Keratinocyte (primary cell): ENCODE data around the gene RFFL. TPM values are rescaled to one million over a fixed set of nuclear protein-coding genes. Genes with fewer than 3 reads are reported as not detected.
"Not testable (repeated sequence)": the region's sequence is repeated elsewhere in the genome, so short reads cannot be mapped to it uniquely, and the experiment has no call there.

Experiments used
- DNase-seq: peaks from one replicate; pipeline ENCODE4 v3.0.0-alpha.2; 2011; ENCODE audit warnings: low read depth, missing footprints, low spot score
- FAIRE-seq: peaks from 2 replicates; lab custom pipeline; 2011; peaks lifted over from hg19 to GRCh38; lab: Jason Lieb, UNC
- H2AFZ ChIP-seq: 2 replicates; pipeline ENCODE4 v1.6.0; 2012; ENCODE audit warnings: low read length, control low read depth, inconsistent platforms; ENCODE audit not compliant: control insufficient read depth
- H3K27ac ChIP-seq: 2 replicates; pipeline ENCODE4 v1.5.1; 2011; ENCODE audit warnings: low read length; ENCODE audit not compliant: control insufficient read depth, insufficient read depth
- H3K27me3 ChIP-seq: 3 replicates; pipeline ENCODE4 v1.6.0; 2011; ENCODE audit warnings: low read length; ENCODE audit not compliant: control insufficient read depth, insufficient read depth; ENCODE audit errors: extremely low read depth
- H3K36me3 ChIP-seq, 2 experiments: 2 replicates in 1 of 2; 3 replicates in 1 of 2; pipeline ENCODE4 v1.5.1; 2011; ENCODE audit warnings: low read length in 2 of 2, mild to moderate bottlenecking in 1 of 2; ENCODE audit not compliant: control insufficient read depth in 2 of 2, insufficient read depth in 2 of 2; ENCODE audit errors: extremely low read depth in 1 of 2
- H3K4me1 ChIP-seq: 3 replicates; pipeline ENCODE4 v1.5.1; 2011; ENCODE audit warnings: low read length; ENCODE audit not compliant: control insufficient read depth, insufficient read depth; ENCODE audit errors: extremely low read depth
- H3K4me2 ChIP-seq: 3 replicates; pipeline ENCODE4 v1.6.0; 2011; ENCODE audit warnings: low read depth, low read length; ENCODE audit not compliant: control insufficient read depth, insufficient read depth; ENCODE audit errors: extremely low read depth
- H3K4me3 ChIP-seq, 3 experiments: fragments of 200-600 bp in 1 of 3; sonication (generic) in 1 of 3; 2 replicates in 2 of 3; 3 replicates in 1 of 3; pipeline ENCODE4 v1.5.1; 2011 to 2016; ENCODE audit warnings: low read length in 3 of 3, mild to moderate bottlenecking in 3 of 3, control low read depth in 2 of 3, inconsistent platforms in 1 of 3, low read depth in 1 of 3, mixed read lengths in 1 of 3, mixed run types in 1 of 3, moderate library complexity in 1 of 3; ENCODE audit not compliant: control insufficient read depth in 2 of 3, insufficient read depth in 2 of 3; ENCODE audit errors: extremely low read depth in 1 of 3
- H3K79me2 ChIP-seq: 2 replicates; pipeline ENCODE4 v1.6.0; 2012; ENCODE audit warnings: low read length; ENCODE audit not compliant: control insufficient read depth, insufficient read depth
- H3K9ac ChIP-seq: 3 replicates; pipeline ENCODE4 v1.6.0; 2011; ENCODE audit warnings: low read length; ENCODE audit not compliant: control insufficient read depth, insufficient read depth; ENCODE audit errors: extremely low read depth
- H3K9me1 ChIP-seq: 3 replicates; pipeline ENCODE4 v1.6.0; 2011; ENCODE audit warnings: low read length; ENCODE audit not compliant: control insufficient read depth, insufficient read depth; ENCODE audit errors: extremely low read depth
- H3K9me3 ChIP-seq: 2 replicates; pipeline ENCODE4 v1.5.1; 2012; ENCODE audit warnings: low read depth, low read length; ENCODE audit not compliant: control insufficient read depth
- H4K20me1 ChIP-seq: 3 replicates; pipeline ENCODE4 v1.6.0; 2011; ENCODE audit warnings: low read length; ENCODE audit not compliant: control insufficient read depth, insufficient read depth; ENCODE audit errors: extremely low read depth
- CTCF ChIP-seq, 3 experiments: IDR thresholded peaks in 1 of 3; conservative IDR thresholded peaks in 1 of 3; optimal IDR thresholded peaks in 1 of 3; 2 replicates in 2 of 3; 3 replicates in 1 of 3; pipeline versions ENCODE3 to v1.5.1; 2011; ENCODE audit warnings: low read length in 3 of 3, mild to moderate bottlenecking in 3 of 3, moderate library complexity in 2 of 3, control low read depth in 1 of 3, inconsistent platforms in 1 of 3; ENCODE audit not compliant: insufficient read depth in 2 of 3; ENCODE audit errors: extremely low read depth in 1 of 3
- EZH2 ChIP-seq: IDR thresholded peaks from one replicate; pipeline ENCODE4 v1.6.1; 2012; ENCODE audit warnings: inconsistent platforms, mild to moderate bottlenecking, low read length, moderate library complexity
- dilution Hi-C: fragments of 300-500 bp; cut with MboI; formaldehyde crosslinking; loops from one replicate; pipeline ENCODE4 v1.7.0; 2020; ENCODE audit warnings: low sequenced_read_pairs; ENCODE audit not compliant: extremely low pct_ligation_motif_present
- polyA plus RNA-seq, 5 experiments: library from polyadenylated mRNA; depleted of rRNA in 3 of 5; stranded (reverse) in 3 of 5; stranded (forward) in 1 of 5; unstranded in 1 of 5; fragments of >200 nt; gene quantifications; 1 replicate in 1 of 5; 2 replicates in 3 of 5; 3 replicates in 1 of 5; pipeline versions ENCODE4 v1.2.1 to v1.2.3, GENCODE V29; 2011 to 2012; ENCODE audit warnings: missing spikeins in 2 of 5, low read depth in 1 of 5, low replicate concordance in 1 of 5

The RFFL gene
- polyA plus RNA-seq, 1 donor (not counting 4 experiments of a cell fraction or from before 2014, with no cell fraction given), result 13.5 TPM

GRCh38 chr17:35046245-35046644, 17.3 kb downstream of the RFFL start:
- DNase-seq (no peak), FAIRE-seq (no peak)
- TF ChIP-seq CTCF (optimal IDR thresholded peaks at IDR 0.05 in 1 of 3, IDR thresholded peaks at IDR 0.05 in 1 of 3, conservative IDR thresholded peaks at IDR 0.05 in 1 of 3; ENCODE audit: extremely low read depth in 1 of 3, insufficient read depth in 2 of 3, low read length in 3 of 3) (no peak), EZH2 (no peak)
- Histone ChIP-seq H3K9me1 (no peaks in the 10 kb centered on the region), H3K27ac (no peak overlapping the region), H3K4me3 (no peak overlapping the region), H3K36me3 (peaks cover 0 to 2% of the 10 kb centered on the region in 2 experiments), H3K9me3 (no peaks in the 10 kb centered on the region), H3K4me2 (no peak overlapping the region), H3K9ac (no peak overlapping the region), H2AFZ (no peak overlapping the region), H3K4me1 (no peaks in the 10 kb centered on the region), H3K79me2 (peaks cover 9% of the 10 kb centered on the region), H3K27me3 (no peaks in the 10 kb centered on the region), H4K20me1 (no peaks in the 10 kb centered on the region)
- dilution Hi-C loops, result no loop called here

- H3K9me1 ChIP-seq, dilution Hi-C loops, H2AFZ ChIP-seq, FAIRE-seq, DNase-seq, H3K9ac ChIP-seq, H3K4me3 ChIP-seq, H3K9me3 ChIP-seq, H3K79me2 ChIP-seq, H3K4me1 ChIP-seq, H3K36me3 ChIP-seq, H4K20me1 ChIP-seq, H3K27me3 ChIP-seq, H3K27ac ChIP-seq, H3K4me2 ChIP-seq: not testable (repeated sequence)
Observed at GRCh38 chr17:35045458-35045979, 18.0 kb downstream of the RFFL start.

GRCh38 chr17:35044181-35044580, 19.3 kb downstream of the RFFL start:
- Histone ChIP-seq H3K27ac (no peak overlapping the region), H3K9me3 (no peaks in the 10 kb centered on the region), H3K4me3 (no peak overlapping the region), H3K9me1 (no peaks in the 10 kb centered on the region), H3K4me2 (no peak overlapping the region), H3K36me3 (peaks cover 0 to 1% of the 10 kb centered on the region in 2 experiments), H3K27me3 (no peaks in the 10 kb centered on the region), H4K20me1 (no peaks in the 10 kb centered on the region), H3K79me2 (peaks cover 6% of the 10 kb centered on the region), H2AFZ (no peak overlapping the region), H3K9ac (no peak overlapping the region), H3K4me1 (no peaks in the 10 kb centered on the region)
- no peak for DNase-seq
- dilution Hi-C loops, result no loop called here
- FAIRE-seq, result no peak
- no peak for TF ChIP-seq CTCF (optimal IDR thresholded peaks at IDR 0.05 in 1 of 3, IDR thresholded peaks at IDR 0.05 in 1 of 3, conservative IDR thresholded peaks at IDR 0.05 in 1 of 3; ENCODE audit: extremely low read depth in 1 of 3, insufficient read depth in 2 of 3, low read length in 3 of 3)
- no peak for TF ChIP-seq EZH2
